ENCODE data around the gene BCOR.

Gene BCOR

GRCh38 chrX:40043895-40044294, 53.9 kb downstream of the BCOR start (continued):
- no peak for TF ChIP-seq TOX (CRISPR knock-in tag; IDR thresholded peaks at IDR 0.05; ENCODE audit: borderline replicate concordance)
- no peak for TF ChIP-seq ESRRG (CRISPR knock-in tag; IDR thresholded peaks at IDR 0.05)
- no peak for TF ChIP-seq ZNF8 (CRISPR knock-in tag; IDR thresholded peaks at IDR 0.05)
- no peak for TF ChIP-seq BACH2 (CRISPR knock-in tag; IDR thresholded peaks at IDR 0.05; ENCODE audit: borderline replicate concordance)
- no peak for TF ChIP-seq GLIS3 (CRISPR knock-in tag; IDR thresholded peaks at IDR 0.05)

- no peak for TF ChIP-seq ZC3H10 (CRISPR knock-in tag; IDR thresholded peaks at IDR 0.05)
- no peak for TF ChIP-seq GLIS3 (CRISPR knock-in tag; IDR thresholded peaks at IDR 0.05)
- no peak for TF ChIP-seq PATZ1 (CRISPR knock-in tag; IDR thresholded peaks at IDR 0.05; ENCODE audit: borderline replicate concordance)
- no peak for TF ChIP-seq OSR1 (CRISPR knock-in tag; IDR thresholded peaks at IDR 0.05)
- TF ChIP-seq ZFP30 (CRISPR knock-in tag; IDR thresholded peaks at IDR 0.05), result no peak
- no peak for TF ChIP-seq RARB (CRISPR knock-in tag; IDR thresholded peaks at IDR 0.05)
- no peak for TF ChIP-seq ARNTL (CRISPR knock-in tag; IDR thresholded peaks at IDR 0.05; ENCODE audit: borderline replicate concordance, low read depth)
- TF ChIP-seq, protein P1, sequence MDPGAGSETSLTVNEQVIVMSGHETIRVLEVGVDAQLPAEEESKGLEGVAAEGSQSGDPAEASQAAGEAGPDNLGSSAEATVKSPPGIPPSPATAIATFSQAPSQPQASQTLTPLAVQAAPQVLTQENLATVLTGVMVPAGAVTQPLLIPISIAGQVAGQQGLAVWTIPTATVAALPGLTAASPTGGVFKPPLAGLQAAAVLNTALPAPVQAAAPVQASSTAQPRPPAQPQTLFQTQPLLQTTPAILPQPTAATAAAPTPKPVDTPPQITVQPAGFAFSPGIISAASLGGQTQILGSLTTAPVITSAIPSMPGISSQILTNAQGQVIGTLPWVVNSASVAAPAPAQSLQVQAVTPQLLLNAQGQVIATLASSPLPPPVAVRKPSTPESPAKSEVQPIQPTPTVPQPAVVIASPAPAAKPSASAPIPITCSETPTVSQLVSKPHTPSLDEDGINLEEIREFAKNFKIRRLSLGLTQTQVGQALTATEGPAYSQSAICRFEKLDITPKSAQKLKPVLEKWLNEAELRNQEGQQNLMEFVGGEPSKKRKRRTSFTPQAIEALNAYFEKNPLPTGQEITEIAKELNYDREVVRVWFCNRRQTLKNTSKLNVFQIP (CRISPR knock-in tag; IDR thresholded peaks at IDR 0.05; ENCODE audit: borderline replicate concordance, low read depth), result no peak
- TF ChIP-seq PPARA (CRISPR knock-in tag; IDR thresholded peaks at IDR 0.05; ENCODE audit: borderline replicate concordance), result no peak
- no peak for TF ChIP-seq TCF4 (CRISPR knock-in tag; IDR thresholded peaks at IDR 0.05; ENCODE audit: borderline replicate concordance)
- TF ChIP-seq, protein P2, sequence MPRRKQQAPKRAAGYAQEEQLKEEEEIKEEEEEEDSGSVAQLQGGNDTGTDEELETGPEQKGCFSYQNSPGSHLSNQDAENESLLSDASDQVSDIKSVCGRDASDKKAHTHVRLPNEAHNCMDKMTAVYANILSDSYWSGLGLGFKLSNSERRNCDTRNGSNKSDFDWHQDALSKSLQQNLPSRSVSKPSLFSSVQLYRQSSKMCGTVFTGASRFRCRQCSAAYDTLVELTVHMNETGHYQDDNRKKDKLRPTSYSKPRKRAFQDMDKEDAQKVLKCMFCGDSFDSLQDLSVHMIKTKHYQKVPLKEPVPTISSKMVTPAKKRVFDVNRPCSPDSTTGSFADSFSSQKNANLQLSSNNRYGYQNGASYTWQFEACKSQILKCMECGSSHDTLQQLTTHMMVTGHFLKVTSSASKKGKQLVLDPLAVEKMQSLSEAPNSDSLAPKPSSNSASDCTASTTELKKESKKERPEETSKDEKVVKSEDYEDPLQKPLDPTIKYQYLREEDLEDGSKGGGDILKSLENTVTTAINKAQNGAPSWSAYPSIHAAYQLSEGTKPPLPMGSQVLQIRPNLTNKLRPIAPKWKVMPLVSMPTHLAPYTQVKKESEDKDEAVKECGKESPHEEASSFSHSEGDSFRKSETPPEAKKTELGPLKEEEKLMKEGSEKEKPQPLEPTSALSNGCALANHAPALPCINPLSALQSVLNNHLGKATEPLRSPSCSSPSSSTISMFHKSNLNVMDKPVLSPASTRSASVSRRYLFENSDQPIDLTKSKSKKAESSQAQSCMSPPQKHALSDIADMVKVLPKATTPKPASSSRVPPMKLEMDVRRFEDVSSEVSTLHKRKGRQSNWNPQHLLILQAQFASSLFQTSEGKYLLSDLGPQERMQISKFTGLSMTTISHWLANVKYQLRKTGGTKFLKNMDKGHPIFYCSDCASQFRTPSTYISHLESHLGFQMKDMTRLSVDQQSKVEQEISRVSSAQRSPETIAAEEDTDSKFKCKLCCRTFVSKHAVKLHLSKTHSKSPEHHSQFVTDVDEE (CRISPR knock-in tag; IDR thresholded peaks at IDR 0.05), result no peak
- no peak for TF ChIP-seq ZNF565 (CRISPR knock-in tag; conservative IDR thresholded peaks at IDR 0.05; ENCODE audit: low read depth)
- TF ChIP-seq ISL1 (CRISPR knock-in tag; IDR thresholded peaks at IDR 0.05), result no peak
- TF ChIP-seq, protein P3, sequence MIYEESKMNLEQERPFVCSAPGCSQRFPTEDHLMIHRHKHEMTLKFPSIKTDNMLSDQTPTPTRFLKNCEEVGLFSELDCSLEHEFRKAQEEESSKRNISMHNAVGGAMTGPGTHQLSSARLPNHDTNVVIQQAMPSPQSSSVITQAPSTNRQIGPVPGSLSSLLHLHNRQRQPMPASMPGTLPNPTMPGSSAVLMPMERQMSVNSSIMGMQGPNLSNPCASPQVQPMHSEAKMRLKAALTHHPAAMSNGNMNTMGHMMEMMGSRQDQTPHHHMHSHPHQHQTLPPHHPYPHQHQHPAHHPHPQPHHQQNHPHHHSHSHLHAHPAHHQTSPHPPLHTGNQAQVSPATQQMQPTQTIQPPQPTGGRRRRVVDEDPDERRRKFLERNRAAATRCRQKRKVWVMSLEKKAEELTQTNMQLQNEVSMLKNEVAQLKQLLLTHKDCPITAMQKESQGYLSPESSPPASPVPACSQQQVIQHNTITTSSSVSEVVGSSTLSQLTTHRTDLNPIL (CRISPR knock-in tag; IDR thresholded peaks at IDR 0.05; ENCODE audit: low read depth), result no peak
- no peak for TF ChIP-seq ZNF70 (CRISPR knock-in tag; IDR thresholded peaks at IDR 0.05)
- no peak for TF ChIP-seq ZFP3 (CRISPR knock-in tag; IDR thresholded peaks at IDR 0.05)
- TF ChIP-seq ESRRG (CRISPR knock-in tag; IDR thresholded peaks at IDR 0.05), result no peak
- TF ChIP-seq, protein P4, sequence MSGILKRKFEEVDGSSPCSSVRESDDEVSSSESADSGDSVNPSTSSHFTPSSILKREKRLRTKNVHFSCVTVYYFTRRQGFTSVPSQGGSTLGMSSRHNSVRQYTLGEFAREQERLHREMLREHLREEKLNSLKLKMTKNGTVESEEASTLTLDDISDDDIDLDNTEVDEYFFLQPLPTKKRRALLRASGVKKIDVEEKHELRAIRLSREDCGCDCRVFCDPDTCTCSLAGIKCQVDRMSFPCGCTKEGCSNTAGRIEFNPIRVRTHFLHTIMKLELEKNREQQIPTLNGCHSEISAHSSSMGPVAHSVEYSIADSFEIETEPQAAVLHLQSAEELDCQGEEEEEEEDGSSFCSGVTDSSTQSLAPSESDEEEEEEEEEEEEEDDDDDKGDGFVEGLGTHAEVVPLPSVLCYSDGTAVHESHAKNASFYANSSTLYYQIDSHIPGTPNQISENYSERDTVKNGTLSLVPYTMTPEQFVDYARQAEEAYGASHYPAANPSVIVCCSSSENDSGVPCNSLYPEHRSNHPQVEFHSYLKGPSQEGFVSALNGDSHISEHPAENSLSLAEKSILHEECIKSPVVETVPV (CRISPR knock-in tag; IDR thresholded peaks at IDR 0.05), result no peak
- TF ChIP-seq CSDC2 (CRISPR knock-in tag; IDR thresholded peaks at IDR 0.05), result no peak
- no peak for TF ChIP-seq TOX (CRISPR knock-in tag; IDR thresholded peaks at IDR 0.05; ENCODE audit: borderline replicate concordance)
- no peak for ATAC-seq
Measured at GRCh38 chrX:40041915-40042314, 55.8 kb downstream of the BCOR start.

Measured in SK-N-SH treated with all-trans-retinoic acid at 6 μM for 48 hours (cell line).